OCI-LY3 (cell line): ENCODE measurements around the gene RHBDF2.
A peak's percentile ranks its signal among the peaks of the same experiment; 100 is the strongest.

Source experiments
- H2AFZ ChIP-seq: fragments of 200-600, 300-600 bp; shearing (Covaris generic); 2 replicates; pipeline ENCODE4 v1.6.0; 2014; ENCODE audit warnings: antibody characterized with exemption, low read depth, low read length
- H3K27ac ChIP-seq: fragments of 200-600, 300-600 bp; sonication (generic); 2 replicates; pipeline ENCODE4 v1.5.1; 2014; ENCODE audit warnings: mild to moderate bottlenecking, low read length, moderate library complexity, mixed read lengths
- H3K27me3 ChIP-seq: fragments of 200-600, 300-600 bp; sonication (generic); 2 replicates; pipeline ENCODE4 v1.6.1; 2014; ENCODE audit warnings: low read depth, low read length, mixed read lengths
- H3K36me3 ChIP-seq: fragments of 200-600, 300-600 bp; sonication (generic); replicated peaks from 2 replicates; pipeline ENCODE3; 2014; ENCODE audit warnings: low read depth, low read length, mixed read lengths
- H3K4me1 ChIP-seq: fragments of 300-600, 200-600 bp; sonication (generic); 2 replicates; pipeline ENCODE4 v1.6.1; 2014; ENCODE audit warnings: low read length, mixed read lengths
- H3K4me2 ChIP-seq: fragments of 200-600, 300-600 bp; sonication (generic); 2 replicates; pipeline ENCODE4 v1.6.1; 2014; ENCODE audit warnings: low read length, mixed read lengths
- H3K4me3 ChIP-seq: fragments of 300-600, 200-600 bp; sonication (generic); 2 replicates; pipeline ENCODE4 v1.5.1; 2014; ENCODE audit warnings: antibody characterized with exemption, mild to moderate bottlenecking, low read length, moderate library complexity
- H3K79me2 ChIP-seq: fragments of 300-600, 200-600 bp; shearing (Covaris generic); 2 replicates; pipeline ENCODE4 v1.6.1; 2014; ENCODE audit warnings: mild to moderate bottlenecking, low read length, mixed read lengths
- H3K9ac ChIP-seq: fragments of 300-600, 200-600 bp; shearing (Covaris generic); 2 replicates; pipeline ENCODE4 v1.6.0; 2014; ENCODE audit warnings: mild to moderate bottlenecking, low read length, moderate library complexity
- H3K9me3 ChIP-seq: fragments of 200-600, 300-600 bp; shearing (Covaris generic); 2 replicates; pipeline ENCODE4 v1.6.1; 2014; ENCODE audit warnings: low read length, mixed read lengths; ENCODE audit not compliant: insufficient read depth
- H4K20me1 ChIP-seq: fragments of 200-600, 300-600 bp; sonication (generic); 2 replicates; pipeline ENCODE4 v1.6.1; 2016; ENCODE audit warnings: low read length, mixed read lengths; ENCODE audit not compliant: insufficient read depth
- EZH2phosphoT487 ChIP-seq: fragments of 200-600 bp; shearing (Covaris generic); IDR thresholded peaks from 2 replicates; pipeline ENCODE4 v1.6.1; 2018; ENCODE audit warnings: antibody characterized with exemption, mixed run types, low read depth
- TF ChIP-seq, protein P1 (sequence below): fragments of 200-600, 300-600 bp; sonication (generic); IDR thresholded peaks from 2 replicates; pipeline ENCODE4 v1.5.1; 2014; ENCODE audit warnings: antibody characterized with exemption, low read length, low read depth

RHBDF2 gene

DNA sequence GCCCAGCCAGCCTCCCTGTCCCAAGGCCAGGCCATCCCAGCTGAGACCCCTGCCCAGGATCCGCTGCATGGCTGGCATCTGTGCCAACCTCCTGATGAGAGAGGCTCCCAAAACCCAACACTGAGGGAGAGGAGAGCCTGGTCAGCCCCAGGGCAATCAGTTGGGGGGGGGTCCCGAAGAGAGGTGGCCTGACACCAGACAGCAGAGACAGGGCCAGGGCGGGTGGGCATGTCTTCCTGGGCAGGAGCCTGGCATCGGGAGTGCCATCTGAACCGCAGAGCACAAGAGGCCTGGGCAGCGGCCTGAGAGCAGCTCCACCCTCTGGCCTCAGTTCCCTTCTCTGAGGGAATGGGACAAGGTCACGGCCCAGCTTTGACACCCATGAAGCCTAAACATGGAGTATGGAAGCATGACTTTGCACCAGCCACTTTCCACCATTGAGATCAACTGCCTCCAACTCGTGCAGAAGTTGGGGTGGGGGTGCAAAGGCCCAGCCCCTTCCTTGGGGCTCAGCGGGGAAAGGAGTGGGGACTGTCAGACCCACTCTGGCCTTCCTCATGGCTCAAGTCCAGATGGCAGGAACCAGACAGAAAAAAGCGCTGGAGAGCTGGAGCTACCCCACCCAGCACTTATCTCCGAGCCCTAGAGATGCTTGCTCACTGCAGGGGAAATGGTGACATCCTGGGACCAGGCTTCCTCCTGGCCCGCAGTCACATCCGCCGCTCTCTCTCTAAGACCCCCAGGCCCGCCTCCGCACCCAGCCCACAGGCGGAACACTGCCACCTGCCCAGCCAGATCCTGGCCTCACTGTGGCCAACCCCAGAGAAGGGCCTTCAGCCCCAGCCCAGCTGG, 9.7 kb downstream of the RHBDF2 start:
- no peaks in the 10 kb centered on the region for H3K36me3 ChIP-seq
- H3K27ac ChIP-seq = peak overlapping the region; percentile 62
- TF ChIP-seq, protein P1, sequence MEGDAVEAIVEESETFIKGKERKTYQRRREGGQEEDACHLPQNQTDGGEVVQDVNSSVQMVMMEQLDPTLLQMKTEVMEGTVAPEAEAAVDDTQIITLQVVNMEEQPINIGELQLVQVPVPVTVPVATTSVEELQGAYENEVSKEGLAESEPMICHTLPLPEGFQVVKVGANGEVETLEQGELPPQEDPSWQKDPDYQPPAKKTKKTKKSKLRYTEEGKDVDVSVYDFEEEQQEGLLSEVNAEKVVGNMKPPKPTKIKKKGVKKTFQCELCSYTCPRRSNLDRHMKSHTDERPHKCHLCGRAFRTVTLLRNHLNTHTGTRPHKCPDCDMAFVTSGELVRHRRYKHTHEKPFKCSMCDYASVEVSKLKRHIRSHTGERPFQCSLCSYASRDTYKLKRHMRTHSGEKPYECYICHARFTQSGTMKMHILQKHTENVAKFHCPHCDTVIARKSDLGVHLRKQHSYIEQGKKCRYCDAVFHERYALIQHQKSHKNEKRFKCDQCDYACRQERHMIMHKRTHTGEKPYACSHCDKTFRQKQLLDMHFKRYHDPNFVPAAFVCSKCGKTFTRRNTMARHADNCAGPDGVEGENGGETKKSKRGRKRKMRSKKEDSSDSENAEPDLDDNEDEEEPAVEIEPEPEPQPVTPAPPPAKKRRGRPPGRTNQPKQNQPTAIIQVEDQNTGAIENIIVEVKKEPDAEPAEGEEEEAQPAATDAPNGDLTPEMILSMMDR = no peak
- no peak for TF ChIP-seq EZH2phosphoT487
- peaks cover 33% of the 10 kb centered on the region for H3K4me1 ChIP-seq
- H3K9me3 ChIP-seq = no peaks in the 10 kb centered on the region
- H3K79me2 ChIP-seq = no peaks in the 10 kb centered on the region
- H2AFZ ChIP-seq = no peak overlapping the region
- H3K9ac ChIP-seq = peak overlapping the region; percentile 68; the same call in 1 of the 2 replicates
- H4K20me1 ChIP-seq = no peaks in the 10 kb centered on the region
- H3K4me2 ChIP-seq = peak overlapping the region; percentile 81
- no peaks in the 10 kb centered on the region for H3K27me3 ChIP-seq
- H3K4me3 ChIP-seq = 0 out of 2 replicates have a peak overlapping the region, but pooled peaks have one; percentile 57

GRCh38 chr17:76490112-76490710, 11.0 kb downstream of the RHBDF2 start:
- Histone ChIP-seq H3K27ac (no peak overlapping the region), H3K4me2 (no peak overlapping the region), H3K9me3 (no peaks in the 10 kb centered on the region), H3K4me3 (no peak overlapping the region), H4K20me1 (no peaks in the 10 kb centered on the region), H3K4me1 (peaks cover 35% of the 10 kb centered on the region), H3K79me2 (no peaks in the 10 kb centered on the region), H2AFZ (no peak overlapping the region), H3K36me3 (no peaks in the 10 kb centered on the region), H3K27me3 (no peaks in the 10 kb centered on the region), H3K9ac (no peak overlapping the region)
- TF ChIP-seq EZH2phosphoT487 = no peak
- TF ChIP-seq, protein P1 = no peak

DNA sequence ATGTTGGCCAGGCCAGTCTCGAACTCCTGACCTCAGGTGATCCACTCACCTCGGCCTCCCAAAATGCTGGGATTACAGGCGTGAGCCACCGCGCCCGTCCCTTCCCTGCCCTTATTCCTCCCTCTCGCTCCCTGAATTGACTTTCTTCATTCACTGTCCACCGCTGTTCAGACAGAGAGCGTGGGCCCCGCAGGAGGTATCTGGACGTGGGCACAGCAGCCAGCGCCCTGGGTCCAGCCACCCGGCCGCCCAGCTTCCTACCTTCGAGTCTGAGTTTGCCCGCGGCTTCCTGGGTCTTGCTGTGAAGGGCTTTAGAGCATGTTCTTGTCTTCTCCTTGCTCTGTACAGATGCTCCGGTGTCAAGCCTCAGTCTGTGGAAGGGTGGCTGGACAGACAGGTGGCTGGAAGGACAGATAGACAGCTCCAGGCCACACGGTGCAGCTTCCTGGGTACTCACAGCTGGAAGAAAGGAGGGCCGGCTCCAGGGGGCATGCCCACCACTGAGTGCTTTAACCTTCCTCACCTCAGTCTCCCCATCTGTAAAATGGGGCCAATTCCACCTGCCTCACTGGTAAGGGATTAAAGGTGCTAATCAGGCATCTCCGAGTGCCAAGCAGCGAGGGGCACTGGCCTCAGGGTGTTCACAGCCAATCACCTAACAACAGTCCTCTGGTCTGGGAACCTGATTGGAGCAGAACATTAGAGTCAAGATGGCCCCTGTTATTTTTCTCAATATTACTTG, 13.6 kb downstream of the RHBDF2 start:
- no peak overlapping the region for H3K27ac ChIP-seq
- H3K36me3 ChIP-seq = peaks cover 3% of the 10 kb centered on the region
- TF ChIP-seq, protein P1 = no peak
- TF ChIP-seq EZH2phosphoT487 = no peak

GRCh38 chr17:76485569-76485968, 15.7 kb downstream of the RHBDF2 start:
- Histone ChIP-seq H3K27ac (no peak overlapping the region), H3K4me3 (no peak overlapping the region), H3K79me2 (no peaks in the 10 kb centered on the region), H4K20me1 (no peaks in the 10 kb centered on the region), H3K9me3 (no peaks in the 10 kb centered on the region), H3K27me3 (no peaks in the 10 kb centered on the region), H3K4me1 (peaks cover 48% of the 10 kb centered on the region), H2AFZ (no peak overlapping the region), H3K36me3 (peaks cover 3% of the 10 kb centered on the region), H3K4me2 (no peak overlapping the region), H3K9ac (no peak overlapping the region)
- TF ChIP-seq, protein P1 = no peak
- TF ChIP-seq EZH2phosphoT487 = no peak

More for the DNA sequence above, 13.6 kb downstream of the RHBDF2 start:
- Histone ChIP-seq H3K9me3 (no peaks in the 10 kb centered on the region), H3K9ac (no peak overlapping the region), H2AFZ (no peak overlapping the region), H3K4me3 (no peak overlapping the region), H3K27me3 (no peaks in the 10 kb centered on the region), H4K20me1 (no peaks in the 10 kb centered on the region), H3K4me1 (peaks cover 41% of the 10 kb centered on the region), H3K79me2 (no peaks in the 10 kb centered on the region), H3K4me2 (no peak overlapping the region)
